ENCODE measurements around the gene PAGE2. TPM values are rescaled to one million over a fixed set of nuclear protein-coding genes. Genes with fewer than 3 reads are reported as not detected.

PAGE2 gene
- total and polyA plus RNA-seq, 2 donors (not counting 3 experiments of a cell fraction or from before 2014, with no cell fraction given) = not detected

- dilution Hi-C loops (cut with MboI; ENCODE audit: extremely low pct_ligation_motif_present, low sequenced_read_pairs) (no loop called here), intact Hi-C loops (cut with micrococcal nuclease) (no loop called here)
- Histone ChIP-seq H3K4me1 (ENCODE audit: control insufficient read depth, extremely low read depth, insufficient read depth, low read length) (peaks cover 23% of the 10 kb centered on the region), H3K9me3 (replicated peaks; ENCODE audit: control insufficient read depth, insufficient read depth, low read length) (no peaks in the 10 kb centered on the region), H4K20me1 (replicated peaks; ENCODE audit: control insufficient read depth, extremely low read depth, insufficient read depth, low read length) (no peaks in the 10 kb centered on the region), H3K4me3 (replicated peaks in 1 of 3; ENCODE audit: insufficient read depth in 1 of 3, low read depth in 1 of 3, low read length in 3 of 3) (no peak overlapping the region), H3K36me3 (ENCODE audit: control insufficient read depth in 2 of 2, extremely low read depth in 1 of 2, insufficient read depth in 2 of 2, low read length in 2 of 2) (no peaks in the 10 kb centered on the region), H3K9ac (replicated peaks; ENCODE audit: extremely low read depth, insufficient read depth, low read length) (no peak overlapping the region), H3K79me2 (ENCODE audit: control insufficient read depth, insufficient read depth, low read length) (no peaks in the 10 kb centered on the region), H3K4me2 (ENCODE audit: insufficient read depth, low read length) (no peak overlapping the region), H3K9me1 (replicated peaks; ENCODE audit: control insufficient read depth, extremely low read depth, insufficient read depth, low read length) (no peaks in the 10 kb centered on the region), H3K27me3 (ENCODE audit: control insufficient read depth in 2 of 2, insufficient read depth in 2 of 2, low read length in 2 of 2) (peaks cover 0 to 3% of the 10 kb centered on the region in 2 experiments), H3K27ac (ENCODE audit: insufficient read depth, low read depth, low read length) (no peak overlapping the region), H2AFZ (ENCODE audit: low read depth, low read length) (no peak overlapping the region)
- DNase-seq (ENCODE audit: low read depth, low spot score) (no peak), FAIRE-seq (no peak)
- ChIA-PET POLR2A (no interaction called here), CTCF (no interaction called here)
- TF ChIP-seq JUN (IDR thresholded peaks at IDR 0.05; ENCODE audit: borderline replicate concordance, insufficient read depth, insufficient read length, low read depth) (no peak), EZH2 (IDR thresholded peaks at IDR 0.05; ENCODE audit: borderline replicate concordance, low read depth, low read length, severe bottlenecking) (no peak), CTCF (IDR thresholded peaks at IDR 0.05; ENCODE audit: extremely low read depth in 1 of 2, insufficient read depth in 1 of 2, low read depth in 1 of 2, low read length in 2 of 2) (no peak)
- BruUV-seq (replicated peaks) = no TSS peak
Observed at GRCh38 chrX:55123900-55124299, 35.1 kb downstream of the PAGE2 start.

GRCh38 chrX:55127692-55128091, 38.9 kb downstream of the PAGE2 start:
- TF ChIP-seq JUN (IDR thresholded peaks at IDR 0.05; ENCODE audit: borderline replicate concordance, insufficient read depth, insufficient read length, low read depth) = no peak
- no peak for TF ChIP-seq POLR2A (IDR thresholded peaks at IDR 0.05; ENCODE audit: low read depth, low read length)
- no peak for TF ChIP-seq POLR2AphosphoS5 (IDR thresholded peaks at IDR 0.05; ENCODE audit: insufficient read depth, low read depth, low read length)
- no peak for TF ChIP-seq GATA2 (IDR thresholded peaks at IDR 0.05; ENCODE audit: insufficient read depth, insufficient read length, low read depth, low read length)
- TF ChIP-seq MYC (IDR thresholded peaks at IDR 0.05; ENCODE audit: low read depth, low read length) = no peak
- H3K27me3 ChIP-seq (ENCODE audit: control insufficient read depth in 2 of 2, insufficient read depth in 2 of 2, low read length in 2 of 2) = peaks cover 0 to 3% of the 10 kb centered on the region in 2 experiments
- FAIRE-seq (no peak), DNase-seq (ENCODE audit: low read depth, low spot score) (no peak)
- no TSS peak for BruUV-seq (replicated peaks)
- ChIA-PET POLR2A (no interaction called here), CTCF (interaction anchor here (0.6 kb wide), 1 partner anchor 20 kb away, joined by 3 read pairs; no protein-coding TSS in a partner anchor)
- no peak overlapping the region for H3K4me2 ChIP-seq (ENCODE audit: insufficient read depth, low read length)
- H3K27ac ChIP-seq (ENCODE audit: insufficient read depth, low read depth, low read length) = no peak overlapping the region
- H4K20me1 ChIP-seq (replicated peaks; ENCODE audit: control insufficient read depth, extremely low read depth, insufficient read depth, low read length) = no peaks in the 10 kb centered on the region
- intact Hi-C loops (cut with micrococcal nuclease) (no loop called here), dilution Hi-C loops (cut with MboI; ENCODE audit: extremely low pct_ligation_motif_present, low sequenced_read_pairs) (no loop called here)
- H2AFZ ChIP-seq (ENCODE audit: low read depth, low read length) = no peak overlapping the region
- no peak overlapping the region for H3K9ac ChIP-seq (replicated peaks; ENCODE audit: extremely low read depth, insufficient read depth, low read length)
- H3K36me3 ChIP-seq (ENCODE audit: control insufficient read depth in 2 of 2, extremely low read depth in 1 of 2, insufficient read depth in 2 of 2, low read length in 2 of 2) = no peaks in the 10 kb centered on the region
- no peaks in the 10 kb centered on the region for H3K4me1 ChIP-seq (ENCODE audit: control insufficient read depth, extremely low read depth, insufficient read depth, low read length)
- H3K4me3 ChIP-seq (replicated peaks in 1 of 3; ENCODE audit: insufficient read depth in 1 of 3, low read depth in 1 of 3, low read length in 3 of 3) = no peak overlapping the region
- H3K79me2 ChIP-seq (ENCODE audit: control insufficient read depth, insufficient read depth, low read length) = no peaks in the 10 kb centered on the region
- H3K9me1 ChIP-seq (replicated peaks; ENCODE audit: control insufficient read depth, extremely low read depth, insufficient read depth, low read length) = no peaks in the 10 kb centered on the region
- no peaks in the 10 kb centered on the region for H3K9me3 ChIP-seq (replicated peaks; ENCODE audit: control insufficient read depth, insufficient read depth, low read length)

Measured in endothelial cell of umbilical vein (primary cell).